ENCODE results near the gene RHBDD2.

GRCh38 chr7:75879771-75880184 lies 944 bp downstream of the RHBDD2 start:
- TF ChIP-seq CTCF (IDR thresholded peaks at IDR 0.05; ENCODE audit: low read depth, low read length, poor library complexity, severe bottlenecking) (no peak), EZH2phosphoT487 (IDR thresholded peaks at IDR 0.05; ENCODE audit: borderline replicate concordance, low read length) (no peak)

Measured in DOHH2 (cell line).